ENCODE results near the gene EED.
"Not testable (repeated sequence)": the region's sequence is repeated elsewhere in the genome, so short reads cannot be mapped to it uniquely, and the experiment has no call there.

EED gene

DNA sequence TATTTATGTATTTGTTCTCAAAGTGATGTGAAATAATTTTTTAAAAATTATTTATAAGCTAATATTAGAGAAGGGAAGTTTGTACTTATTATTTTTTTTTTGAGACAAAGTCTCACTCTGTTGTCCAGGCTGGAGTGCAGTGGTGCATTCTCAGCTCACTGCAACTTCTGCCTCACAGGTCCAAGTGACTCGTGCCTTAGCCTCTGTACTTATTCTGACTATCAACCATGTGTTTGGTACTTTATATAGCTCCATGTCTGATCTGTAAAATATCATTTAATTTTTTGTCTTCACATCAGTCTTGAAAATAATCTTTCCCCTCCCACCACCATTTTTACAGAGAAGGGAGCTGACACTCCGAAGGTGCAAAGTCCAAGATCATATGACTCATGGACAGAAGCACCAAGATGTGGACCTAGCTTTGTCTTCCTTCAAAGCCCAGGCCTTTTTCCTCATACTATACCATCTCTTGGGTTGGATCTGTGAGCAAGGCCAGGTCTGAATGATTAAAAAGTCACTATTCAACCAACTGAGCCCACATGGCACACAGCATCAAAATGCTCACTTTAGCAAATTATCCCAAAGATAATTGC lies 32.4 kb upstream of the EED start:
- no peak for DNase-seq
- in situ Hi-C loops (cut with HindIII; ENCODE audit: low pct_ligation_motif_present, low pct_unique_long_range_greater_than_20kb, low sequenced_read_pairs) = no loop called here

DNA sequence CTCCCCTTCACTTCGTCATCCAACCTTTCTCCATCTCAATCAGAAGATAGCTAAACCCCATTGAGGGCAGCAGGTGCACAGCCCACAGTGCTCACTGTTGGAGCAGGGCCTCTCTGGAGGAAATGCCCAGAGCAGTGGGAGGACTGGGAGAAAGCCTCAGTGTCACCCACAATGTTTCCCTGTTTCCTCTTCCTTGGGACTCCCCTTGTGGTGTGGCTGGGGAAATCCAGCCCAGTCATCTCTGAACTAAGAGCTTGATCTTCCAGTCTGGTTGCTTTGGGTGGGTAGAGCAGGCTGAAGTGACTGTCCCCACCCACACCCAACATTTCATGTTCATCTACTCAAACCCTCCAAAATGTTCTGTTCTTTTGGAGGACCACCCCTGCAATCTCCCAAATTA lies 29.8 kb upstream of the EED start:
- in situ Hi-C loops (cut with HindIII; ENCODE audit: low pct_ligation_motif_present, low pct_unique_long_range_greater_than_20kb, low sequenced_read_pairs) = no loop called here
- DNase-seq = no peak

DNA sequence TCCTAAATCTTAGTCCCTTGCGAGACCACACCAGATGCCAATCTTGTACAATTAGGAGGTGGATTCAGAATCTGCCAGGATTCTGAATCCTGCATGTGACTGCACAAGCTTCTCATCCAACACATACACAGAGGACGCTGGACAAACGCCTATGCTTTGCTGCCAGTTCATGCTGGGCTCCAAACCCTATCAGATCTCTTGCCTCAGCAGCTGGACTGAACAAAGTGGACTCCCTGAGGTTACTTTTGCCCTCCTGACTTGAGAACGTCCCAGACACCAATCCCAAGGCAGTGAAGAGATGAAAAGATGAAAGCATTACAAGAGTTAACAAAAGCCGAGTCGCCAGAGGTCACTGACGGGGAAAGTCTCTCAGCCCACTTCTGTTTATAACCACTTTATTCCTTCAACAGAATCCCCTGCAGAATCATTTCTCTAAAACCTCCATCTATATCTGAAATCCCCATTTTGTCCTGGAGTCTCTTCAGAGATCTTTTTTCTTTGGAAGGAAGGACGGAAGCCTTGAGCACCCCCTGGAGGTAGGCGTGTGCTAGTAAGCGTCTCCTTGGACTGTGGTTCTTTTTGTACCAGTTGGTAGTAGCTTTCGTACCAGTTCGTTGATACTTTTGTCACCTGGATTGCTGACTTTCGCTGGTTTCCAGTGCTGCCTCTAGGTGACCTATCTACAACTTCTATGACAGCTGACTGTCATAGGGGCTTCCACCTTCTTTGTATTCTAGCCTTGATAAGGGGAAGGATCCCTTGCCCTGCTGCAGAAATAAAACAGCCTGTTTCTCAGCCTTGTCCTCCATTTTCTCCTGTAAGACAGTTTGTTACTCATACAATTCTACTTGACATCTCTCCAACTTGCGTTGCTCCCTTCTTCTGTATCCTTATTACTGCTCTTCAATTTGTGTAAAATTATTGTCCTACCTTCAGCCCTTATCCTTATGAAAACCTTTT lies 26.1 kb upstream of the EED start:
- DNase-seq = peak; percentile 74
- in situ Hi-C loops (cut with HindIII; ENCODE audit: low pct_ligation_motif_present, low pct_unique_long_range_greater_than_20kb, low sequenced_read_pairs) = no loop called here

DNA sequence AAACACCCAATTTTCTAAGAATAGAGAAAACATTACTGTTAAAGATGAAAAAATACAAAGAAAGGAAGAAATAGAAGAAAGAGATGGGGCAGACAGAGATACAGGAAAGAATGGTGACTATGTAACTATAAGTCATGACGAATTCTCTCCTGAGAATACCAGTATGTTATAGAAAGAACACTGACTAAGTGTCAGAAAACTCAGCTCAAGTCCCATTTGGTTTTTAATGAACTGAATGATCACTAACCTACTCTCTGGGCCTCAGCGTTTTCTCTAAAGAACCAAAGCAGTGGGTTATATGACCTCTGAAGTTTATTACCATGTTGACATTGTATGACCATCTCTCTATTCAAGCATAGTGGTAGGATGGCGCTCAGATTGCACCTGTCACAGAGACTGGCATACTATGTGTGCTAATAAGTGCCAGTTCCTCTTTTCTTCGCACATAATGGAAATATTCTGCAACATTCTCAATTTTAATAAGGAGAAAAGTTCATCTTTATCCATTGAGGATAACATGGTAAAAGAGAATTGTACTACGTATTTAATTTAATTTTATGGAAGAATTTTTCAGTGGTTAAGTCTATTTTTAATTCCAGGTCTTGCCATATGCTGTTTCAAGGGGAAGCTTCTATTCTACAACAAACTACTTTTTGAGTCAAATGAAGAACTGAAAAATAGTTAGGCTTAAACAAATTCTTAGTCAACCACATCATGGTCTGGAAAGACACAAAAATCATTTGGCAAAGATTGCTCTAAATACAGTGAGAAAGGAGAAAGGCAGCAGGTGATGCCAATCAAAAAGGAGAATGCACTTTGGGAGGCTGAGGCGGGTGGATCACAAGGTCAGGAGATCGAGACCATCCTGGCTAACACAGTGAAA lies 25.0 kb upstream of the EED start:
- in situ Hi-C loops (cut with HindIII; ENCODE audit: low pct_ligation_motif_present, low pct_unique_long_range_greater_than_20kb, low sequenced_read_pairs) = no loop called here

DNA sequence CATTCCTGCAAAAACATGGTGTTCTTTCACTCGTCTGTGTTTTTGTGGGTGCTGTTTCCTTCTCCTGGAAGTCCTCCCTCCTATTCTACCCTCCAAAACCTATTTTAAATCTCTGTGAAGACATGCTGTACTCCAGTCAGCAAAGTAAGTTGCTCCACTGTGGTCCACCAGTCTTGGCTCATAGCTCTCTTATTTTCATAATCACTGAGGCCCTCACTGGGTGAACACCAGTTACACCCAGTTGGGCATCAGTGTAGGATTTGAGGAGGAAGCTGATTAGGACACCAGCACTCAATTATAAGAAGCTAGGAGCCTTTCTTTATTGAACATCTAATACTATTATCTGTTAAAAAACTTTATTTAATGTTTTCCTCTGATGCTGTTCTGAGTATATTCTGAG lies 23.9 kb upstream of the EED start:
- DNase-seq = no peak
- in situ Hi-C loops (cut with HindIII; ENCODE audit: low pct_ligation_motif_present, low pct_unique_long_range_greater_than_20kb, low sequenced_read_pairs) = no loop called here

More for the DNA sequence above, 25.0 kb upstream of the EED start:
- no peak for DNase-seq

DNA sequence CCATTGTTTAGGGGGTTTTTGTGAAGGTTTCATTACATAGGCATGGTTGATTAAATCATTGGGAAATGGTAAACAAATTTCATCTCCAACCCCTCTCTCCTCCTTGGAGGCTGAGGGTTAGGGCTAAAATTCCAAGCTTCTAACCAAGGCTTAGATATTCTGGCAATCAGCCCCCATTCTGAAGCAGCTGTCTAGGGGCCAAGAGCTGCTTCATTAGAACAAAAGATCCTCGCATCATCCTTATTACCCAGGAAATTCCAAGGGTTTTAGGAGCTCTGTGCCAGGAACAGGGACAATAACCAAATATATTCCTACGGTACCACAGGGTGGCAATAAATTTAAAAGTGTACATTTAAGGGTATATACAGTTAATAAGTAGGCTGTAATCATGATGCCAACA lies 22.5 kb upstream of the EED start:
- in situ Hi-C loops (cut with HindIII; ENCODE audit: low pct_ligation_motif_present, low pct_unique_long_range_greater_than_20kb, low sequenced_read_pairs) = no loop called here
- DNase-seq = no peak

DNA sequence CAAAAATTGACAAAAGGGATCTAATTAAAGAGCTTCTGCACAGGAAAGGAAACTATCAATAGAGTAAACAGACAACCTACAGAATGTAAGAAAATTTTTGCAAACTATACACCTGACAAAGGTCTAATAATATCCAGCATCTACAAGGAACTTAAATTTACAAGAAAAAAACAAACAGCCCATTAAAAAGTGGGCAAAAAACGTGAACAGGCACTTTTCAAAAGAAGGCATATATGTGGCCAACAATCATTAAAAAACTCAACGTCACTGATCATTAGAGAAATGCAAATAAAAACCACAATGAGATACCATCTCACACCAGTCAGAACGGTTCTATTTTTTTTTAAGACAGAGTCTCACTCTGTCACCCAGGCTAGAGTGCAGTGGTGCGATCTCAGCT lies 20.0 kb upstream of the EED start:
- in situ Hi-C loops (cut with HindIII; ENCODE audit: low pct_ligation_motif_present, low pct_unique_long_range_greater_than_20kb, low sequenced_read_pairs); DNase-seq: not testable (repeated sequence)

DNA sequence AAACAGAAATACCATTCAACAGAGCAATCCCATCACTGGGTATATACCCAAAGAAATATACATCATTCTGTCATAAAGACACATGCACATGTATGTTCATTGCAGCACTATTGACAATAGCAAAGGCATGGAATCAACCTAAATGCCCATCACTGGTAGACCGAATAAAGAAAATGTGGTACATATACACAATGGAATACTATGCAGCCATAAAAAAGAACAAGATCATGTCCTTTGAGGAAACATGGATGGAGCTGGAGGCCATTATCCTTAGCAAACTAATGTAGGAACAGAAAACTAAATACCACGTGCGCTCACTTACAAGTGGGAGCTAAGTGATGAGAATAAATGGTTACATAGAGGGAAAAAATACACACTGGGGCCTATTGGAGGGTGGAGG lies 19.2 kb upstream of the EED start:
- in situ Hi-C loops (cut with HindIII; ENCODE audit: low pct_ligation_motif_present, low pct_unique_long_range_greater_than_20kb, low sequenced_read_pairs); DNase-seq: not testable (repeated sequence)

DNA sequence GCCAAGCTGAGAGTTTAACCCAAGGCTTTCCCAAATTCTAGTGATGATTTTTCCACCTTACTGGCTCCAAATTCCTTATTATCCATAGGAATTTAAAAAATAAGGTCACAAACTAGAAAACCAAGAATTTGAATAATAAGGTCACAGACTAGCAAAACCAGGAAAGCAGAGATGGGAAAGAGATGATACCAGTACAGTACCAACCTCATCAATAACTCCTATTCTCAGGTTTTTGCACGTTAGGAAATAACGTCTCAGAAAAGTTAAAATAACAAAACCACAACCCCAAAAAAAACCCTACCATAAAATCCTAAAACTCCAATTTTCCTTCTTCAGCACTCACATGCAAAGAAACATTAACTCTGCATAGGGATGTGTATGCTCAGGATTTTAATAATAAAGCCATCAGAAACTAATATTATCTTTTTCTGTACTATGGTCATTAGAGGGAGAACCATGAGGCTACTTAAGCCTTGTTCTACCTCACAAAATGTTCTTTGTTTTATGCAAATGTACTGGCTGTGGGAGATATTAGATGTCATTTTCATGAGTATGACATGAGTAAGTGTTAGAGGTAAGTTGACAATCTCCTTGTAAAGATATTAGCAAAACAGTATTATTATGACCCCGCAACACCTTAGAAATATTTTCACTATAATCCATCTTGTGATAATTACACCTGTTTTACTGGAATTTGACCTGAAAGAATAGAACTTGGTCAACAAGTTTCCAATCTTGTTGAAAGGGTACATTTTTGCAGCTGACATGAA lies 16.1 kb upstream of the EED start:
- no peak for DNase-seq
- in situ Hi-C loops (cut with HindIII; ENCODE audit: low pct_ligation_motif_present, low pct_unique_long_range_greater_than_20kb, low sequenced_read_pairs) = no loop called here

DNA sequence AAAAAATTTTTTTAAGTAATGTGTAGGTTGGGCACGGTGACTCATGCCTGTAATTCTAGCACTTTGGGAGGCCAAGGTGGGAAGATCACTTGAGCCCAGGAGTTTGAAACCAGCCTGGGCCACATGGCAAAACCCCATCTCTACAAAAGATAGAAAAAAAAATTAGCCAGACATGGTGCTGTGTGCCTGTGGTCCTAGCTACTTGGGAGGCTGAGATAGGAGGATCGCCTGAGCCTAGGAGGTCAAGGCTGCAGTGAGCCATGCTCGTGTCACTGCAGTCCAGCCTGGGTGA lies 15.6 kb upstream of the EED start:
- DNase-seq; in situ Hi-C loops (cut with HindIII; ENCODE audit: low pct_ligation_motif_present, low pct_unique_long_range_greater_than_20kb, low sequenced_read_pairs): not testable (repeated sequence)

DNA sequence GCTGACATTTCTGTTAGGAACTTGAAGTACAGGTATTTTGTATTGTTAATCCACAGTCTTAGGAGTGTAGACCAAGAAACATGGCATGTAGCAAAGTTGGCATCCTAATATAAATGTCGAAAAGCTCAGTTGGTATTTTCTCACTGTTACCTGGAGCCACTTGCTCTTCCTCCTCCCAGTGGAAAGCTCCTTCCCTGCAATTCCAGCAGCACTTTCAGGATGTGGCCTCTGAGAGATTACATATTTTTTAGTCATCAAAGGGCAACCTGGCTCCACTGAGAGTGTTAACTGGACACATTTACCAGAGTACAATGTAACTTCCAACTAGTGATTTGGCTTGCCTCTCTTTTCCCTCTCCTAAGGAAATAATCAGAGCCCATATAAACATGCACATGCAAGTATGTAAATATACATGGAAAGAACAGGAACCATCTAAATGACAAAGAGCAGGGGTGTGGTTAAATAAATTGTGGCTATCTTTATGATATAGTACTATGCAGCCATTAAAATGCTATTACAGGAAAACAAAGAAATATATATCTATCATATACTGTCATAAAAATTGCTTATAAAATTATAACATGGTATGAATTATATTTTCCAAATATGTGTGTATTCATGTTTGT lies 14.3 kb upstream of the EED start:
- in situ Hi-C loops (cut with HindIII; ENCODE audit: low pct_ligation_motif_present, low pct_unique_long_range_greater_than_20kb, low sequenced_read_pairs) = no loop called here

DNA sequence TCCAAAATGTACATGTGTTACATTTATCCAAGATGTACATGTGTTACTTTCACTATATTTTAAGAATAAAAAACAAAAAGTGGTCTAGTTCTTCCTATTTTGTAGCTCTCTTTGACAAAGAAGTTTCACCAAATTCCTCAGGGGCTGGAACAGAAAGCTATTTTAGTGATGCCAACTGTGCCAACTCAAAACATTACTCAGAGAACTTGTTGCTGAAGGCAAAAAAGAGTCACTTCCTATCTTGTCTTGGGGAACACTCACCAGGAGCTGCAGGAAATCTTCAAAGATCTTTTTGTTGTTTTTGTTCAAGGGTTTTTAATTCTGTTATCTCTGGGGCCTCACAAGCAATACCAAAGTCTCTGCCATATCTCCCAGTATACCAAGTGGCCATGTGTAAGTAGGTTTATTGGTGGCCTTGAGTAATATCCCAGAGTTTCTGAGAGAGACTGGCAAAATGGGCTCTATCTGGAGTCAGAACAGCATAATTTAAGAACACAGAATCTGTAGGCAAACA lies 13.6 kb upstream of the EED start:
- in situ Hi-C loops (cut with HindIII; ENCODE audit: low pct_ligation_motif_present, low pct_unique_long_range_greater_than_20kb, low sequenced_read_pairs) = no loop called here
- no peak for DNase-seq

More for the DNA sequence above, 14.3 kb upstream of the EED start:
- peak; percentile 72 for DNase-seq

DNA sequence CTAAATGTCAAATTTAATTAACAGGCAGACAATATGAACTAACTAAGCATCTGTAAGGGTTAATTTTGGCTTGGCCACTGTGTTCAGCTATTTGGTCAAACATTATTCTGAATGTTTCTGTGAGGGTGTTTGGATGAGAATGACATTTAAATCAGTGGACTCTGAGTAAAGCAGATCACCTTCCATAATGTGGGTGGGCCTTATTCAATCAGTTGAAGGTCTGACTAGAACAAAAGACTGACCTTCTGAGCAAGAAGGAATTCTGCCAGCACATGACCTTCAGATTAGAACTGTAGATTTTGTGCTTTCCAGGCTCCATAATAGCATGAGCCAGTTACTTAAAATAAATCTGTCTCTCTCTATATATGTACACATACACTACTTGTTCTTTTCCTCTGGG lies 12.0 kb upstream of the EED start:
- DNase-seq = no peak
- in situ Hi-C loops (cut with HindIII; ENCODE audit: low pct_ligation_motif_present, low pct_unique_long_range_greater_than_20kb, low sequenced_read_pairs) = no loop called here

DNA sequence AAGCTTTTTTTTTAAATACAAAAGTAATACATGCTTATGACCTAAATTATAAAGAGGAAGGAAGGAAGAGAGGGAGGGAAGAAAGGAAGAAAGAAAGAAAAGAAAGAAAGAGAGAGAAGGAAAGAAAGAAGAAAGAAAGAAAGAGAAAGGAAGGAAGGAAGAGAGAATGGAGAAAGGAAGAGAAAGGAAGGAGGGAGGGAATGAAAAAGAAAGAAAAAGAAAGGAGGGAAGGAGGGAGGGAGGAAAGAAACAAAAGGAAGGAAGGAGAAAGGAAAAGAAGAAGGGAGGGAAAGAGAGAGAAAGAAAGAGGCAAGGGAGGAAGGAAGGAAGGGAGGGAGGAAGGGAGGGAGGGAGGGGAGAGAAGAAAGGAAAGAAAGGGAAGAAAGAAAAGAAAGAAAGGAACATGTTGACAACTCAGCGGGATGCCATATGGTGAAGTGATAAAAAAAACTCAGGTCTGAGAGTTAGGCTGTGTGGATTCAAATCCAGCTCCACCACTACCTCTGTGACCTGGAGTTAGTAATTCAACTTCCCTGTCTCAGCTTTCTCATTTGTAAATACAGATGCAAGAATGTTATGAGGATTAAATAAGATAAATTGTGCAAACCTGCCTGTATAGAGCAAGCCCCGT lies 9.6 kb upstream of the EED start:
- DNase-seq = no peak
- in situ Hi-C loops (cut with HindIII; ENCODE audit: low pct_ligation_motif_present, low pct_unique_long_range_greater_than_20kb, low sequenced_read_pairs) = no loop called here

DNA sequence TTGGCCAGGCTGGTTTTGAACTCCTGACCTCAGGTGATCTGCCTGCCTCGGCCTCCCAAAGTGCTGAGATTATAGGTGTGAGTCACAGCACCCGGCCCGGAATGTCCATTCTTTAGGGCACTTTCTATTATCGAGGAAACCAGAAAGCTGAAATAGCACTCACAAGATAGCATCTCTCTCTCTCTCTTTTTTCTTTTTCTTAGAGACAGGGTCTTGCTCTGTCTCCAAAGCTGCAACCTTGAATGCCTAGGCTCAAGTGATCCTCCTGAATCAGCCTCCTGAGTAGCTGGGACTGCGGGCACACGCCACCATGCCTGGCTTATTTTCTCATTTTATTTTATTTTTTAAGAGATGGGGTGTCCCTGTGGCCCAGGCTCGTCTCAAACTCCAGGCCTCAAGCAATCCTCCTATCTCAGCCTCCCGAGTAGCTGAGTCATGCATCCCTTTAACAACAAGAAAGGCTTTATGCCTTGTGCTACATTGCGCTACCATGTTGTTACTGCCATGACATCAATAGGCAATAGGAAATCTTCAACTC lies 7.2 kb upstream of the EED start:
- no peak for DNase-seq
- in situ Hi-C loops (cut with HindIII; ENCODE audit: low pct_ligation_motif_present, low pct_unique_long_range_greater_than_20kb, low sequenced_read_pairs) = no loop called here

DNA sequence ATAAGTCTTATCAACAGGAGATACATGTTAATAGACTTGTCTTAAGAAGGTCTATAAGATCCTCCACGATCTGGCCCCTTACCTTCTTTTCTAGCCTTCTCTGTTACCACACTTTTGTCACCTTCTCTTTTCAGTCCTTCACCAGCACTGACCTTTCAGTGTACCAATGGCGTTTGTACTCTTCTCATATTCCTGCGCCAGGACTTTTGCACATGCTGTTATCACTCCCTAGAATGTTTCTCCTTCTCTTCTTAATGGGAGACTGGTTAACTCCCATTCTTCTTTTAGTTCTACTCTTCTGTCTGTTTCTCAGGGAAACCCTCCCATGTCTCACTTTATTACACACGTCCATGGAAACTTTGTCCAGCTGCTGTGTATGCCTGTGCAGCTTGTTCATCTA lies 4.4 kb upstream of the EED start:
- in situ Hi-C loops (cut with HindIII; ENCODE audit: low pct_ligation_motif_present, low pct_unique_long_range_greater_than_20kb, low sequenced_read_pairs) = no loop called here
- no peak for DNase-seq

DNA sequence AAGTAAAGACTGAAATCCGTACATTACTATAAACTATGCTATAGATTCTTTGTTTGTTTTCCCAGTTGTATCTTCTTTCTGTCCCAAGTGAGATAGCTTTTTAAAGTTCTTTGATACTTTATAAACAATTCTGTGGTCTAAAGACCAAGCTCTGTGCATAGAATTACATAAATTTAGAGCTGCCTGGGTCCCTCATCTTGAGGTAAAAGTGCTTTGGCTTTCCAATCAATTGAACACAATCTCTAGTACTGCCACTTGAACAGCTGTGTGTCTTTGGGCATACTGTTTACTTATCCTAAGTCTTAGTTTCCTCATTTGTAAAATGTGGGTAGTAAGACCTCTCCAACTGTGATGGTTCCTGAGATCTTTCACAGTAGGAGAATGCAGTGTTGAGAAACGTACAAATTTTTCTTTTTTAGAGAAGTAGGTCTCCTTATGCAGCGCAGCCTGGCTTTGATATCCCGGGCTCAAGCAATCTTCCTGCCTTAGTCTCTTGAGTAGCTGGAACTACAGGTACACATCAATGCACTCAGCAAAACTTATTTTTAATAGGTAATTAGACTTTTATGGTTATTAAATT lies 2.5 kb upstream of the EED start:
- DNase-seq = no peak
- in situ Hi-C loops (cut with HindIII; ENCODE audit: low pct_ligation_motif_present, low pct_unique_long_range_greater_than_20kb, low sequenced_read_pairs) = no loop called here

Measured in ACHN (cell line).